ENCODE results near the gene LIN7A. TPM values are rescaled to one million over a fixed set of nuclear protein-coding genes. Genes with fewer than 3 reads are reported as not detected.

LIN7A gene
- total and polyA plus RNA-seq, 7 donors: 0.48 to 2.1 (median 0.81) TPM

DNA sequence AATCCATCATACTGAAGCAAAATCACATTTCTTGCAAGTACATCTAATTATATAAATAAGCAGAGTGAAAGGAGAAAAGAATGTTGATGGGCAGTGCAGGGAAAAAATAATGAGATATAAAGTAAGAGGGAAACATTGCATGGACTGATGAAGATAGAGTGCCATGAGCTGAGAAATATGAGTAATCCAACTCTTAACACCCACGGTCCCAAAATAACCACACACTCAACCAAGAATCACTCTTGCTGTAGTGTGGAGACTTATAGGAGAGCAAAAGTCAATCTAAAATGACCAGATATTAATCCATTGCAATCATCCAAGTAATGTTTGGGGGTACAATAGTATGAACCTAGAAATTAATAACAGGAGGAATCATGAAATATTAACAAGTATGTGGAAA lies 180.9 kb downstream of the LIN7A start:
- peak in 3 of 4 donors; percentile 74 to 92 (median 88) for ATAC-seq
- no peak for DNase-seq
- Histone ChIP-seq H3K27ac (no peak overlapping the region), H3K27me3 (ENCODE audit: insufficient read depth in 3 of 3, low read length in 2 of 3) (no peaks in the 10 kb centered on the region), H3K9me3 (no peaks in the 10 kb centered on the region), H3K4me3 (no peak overlapping the region), H3K4me1 (peaks cover 5% of the 10 kb centered on the region), H3K36me3 (ENCODE audit: insufficient read depth in 1 of 2, low read depth in 1 of 2) (no peaks in the 10 kb centered on the region)
- TF ChIP-seq, protein P1, sequence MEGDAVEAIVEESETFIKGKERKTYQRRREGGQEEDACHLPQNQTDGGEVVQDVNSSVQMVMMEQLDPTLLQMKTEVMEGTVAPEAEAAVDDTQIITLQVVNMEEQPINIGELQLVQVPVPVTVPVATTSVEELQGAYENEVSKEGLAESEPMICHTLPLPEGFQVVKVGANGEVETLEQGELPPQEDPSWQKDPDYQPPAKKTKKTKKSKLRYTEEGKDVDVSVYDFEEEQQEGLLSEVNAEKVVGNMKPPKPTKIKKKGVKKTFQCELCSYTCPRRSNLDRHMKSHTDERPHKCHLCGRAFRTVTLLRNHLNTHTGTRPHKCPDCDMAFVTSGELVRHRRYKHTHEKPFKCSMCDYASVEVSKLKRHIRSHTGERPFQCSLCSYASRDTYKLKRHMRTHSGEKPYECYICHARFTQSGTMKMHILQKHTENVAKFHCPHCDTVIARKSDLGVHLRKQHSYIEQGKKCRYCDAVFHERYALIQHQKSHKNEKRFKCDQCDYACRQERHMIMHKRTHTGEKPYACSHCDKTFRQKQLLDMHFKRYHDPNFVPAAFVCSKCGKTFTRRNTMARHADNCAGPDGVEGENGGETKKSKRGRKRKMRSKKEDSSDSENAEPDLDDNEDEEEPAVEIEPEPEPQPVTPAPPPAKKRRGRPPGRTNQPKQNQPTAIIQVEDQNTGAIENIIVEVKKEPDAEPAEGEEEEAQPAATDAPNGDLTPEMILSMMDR (IDR thresholded peaks at IDR 0.05): no peak
- 19 to 41% (median 30%) methylated on average over 1 of the region's 1 CpG for WGBS, 3 donors
- intact Hi-C loops (cut with DNase I): no loop called here

DNA sequence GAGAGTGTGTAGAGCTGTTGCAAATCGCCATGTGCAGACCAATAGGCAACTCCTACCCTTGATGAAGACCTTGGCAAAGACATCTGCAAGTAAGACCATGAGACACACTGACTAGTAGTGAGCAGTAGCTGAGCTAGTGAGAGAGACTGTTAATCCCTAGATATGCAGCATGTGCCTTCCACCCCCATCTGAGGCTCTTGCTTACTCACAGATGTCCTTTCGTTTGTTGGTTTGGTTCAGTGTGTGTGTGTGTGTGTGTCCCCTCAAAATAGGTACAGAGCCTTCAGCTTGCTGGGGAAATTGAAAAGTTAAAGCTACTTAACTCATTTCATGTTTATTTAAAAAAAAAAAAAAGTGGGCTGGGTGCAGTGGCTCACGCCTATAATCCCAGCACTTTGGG lies 183.5 kb downstream of the LIN7A start:
- Histone ChIP-seq H3K9me3 (no peaks in the 10 kb centered on the region), H3K27me3 (ENCODE audit: insufficient read depth in 3 of 3, low read length in 2 of 3) (no peaks in the 10 kb centered on the region), H3K4me3 (no peak overlapping the region), H3K4me1 (peaks cover 5% of the 10 kb centered on the region), H3K36me3 (ENCODE audit: insufficient read depth in 1 of 2, low read depth in 1 of 2) (no peaks in the 10 kb centered on the region), H3K27ac (no peak overlapping the region)
- peak in 2 of 4 donors; percentile 37 to 64 for ATAC-seq
- TF ChIP-seq, protein P1 (IDR thresholded peaks at IDR 0.05): no peak
- no peak for DNase-seq
- intact Hi-C loops (cut with DNase I): loop anchor here in 1 of 2 donors (5.0 kb wide), 1 partner anchor 37 kb away; the partner anchor contains the start of gene MYF5
- 75 to 90% (median 79%) methylated on average over 3 of the region's 3 CpGs for WGBS, 3 donors

DNA sequence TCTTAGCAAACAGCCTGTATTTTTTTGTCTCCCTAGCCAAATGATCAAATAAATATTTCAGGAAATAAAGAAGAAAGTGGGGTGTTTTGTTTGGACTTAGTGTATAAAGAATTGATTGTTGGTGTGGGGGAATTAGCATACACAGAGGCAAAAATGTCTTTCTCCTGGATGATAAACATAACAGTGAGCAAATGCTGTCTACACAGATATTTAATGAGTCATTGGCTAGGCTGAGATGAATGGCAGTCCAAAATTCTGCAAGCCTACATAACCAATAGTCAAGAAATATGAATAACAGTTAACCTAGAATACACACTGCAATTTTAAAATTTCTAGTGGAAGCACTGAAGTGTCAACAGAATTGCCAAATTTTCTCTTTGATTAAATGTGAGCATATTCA lies 185.3 kb downstream of the LIN7A start:
- no peak overlapping the region for H3K27ac ChIP-seq
- no peak for ATAC-seq
- no peaks in the 10 kb centered on the region for H3K36me3 ChIP-seq (ENCODE audit: insufficient read depth in 1 of 2, low read depth in 1 of 2)
- TF ChIP-seq, protein P1 (IDR thresholded peaks at IDR 0.05): no peak
- no peaks in the 10 kb centered on the region for H3K9me3 ChIP-seq
- intact Hi-C loops (cut with DNase I): loop anchor here in 1 of 2 donors (5.0 kb wide), 1 partner anchor 35 kb away; the partner anchor contains the start of gene MYF5
- no peak overlapping the region for H3K4me3 ChIP-seq
- DNase-seq: no peak
- H3K27me3 ChIP-seq (ENCODE audit: insufficient read depth in 3 of 3, low read length in 2 of 3): no peaks in the 10 kb centered on the region
- peaks cover 5% of the 10 kb centered on the region for H3K4me1 ChIP-seq

DNA sequence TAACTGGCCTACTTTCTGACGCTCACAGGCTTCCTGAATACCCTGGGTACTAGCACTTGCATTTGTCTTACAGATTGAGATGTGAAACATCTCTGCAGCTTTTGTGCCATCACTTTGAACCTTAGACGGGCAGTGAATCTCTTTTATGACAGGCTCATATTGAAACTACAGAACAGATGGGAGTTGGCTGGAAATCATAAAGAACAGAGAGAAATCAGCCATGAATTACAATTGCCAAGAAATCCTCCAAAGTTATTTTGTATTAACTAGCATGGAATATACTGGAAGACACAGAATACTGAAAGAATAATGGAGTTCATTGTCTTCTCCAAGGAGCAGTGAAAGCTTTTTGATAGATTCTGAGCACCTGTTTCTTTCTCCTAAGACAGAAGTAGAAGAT lies 188.3 kb downstream of the LIN7A start:
- TF ChIP-seq, protein P1 (IDR thresholded peaks at IDR 0.05): no peak
- Histone ChIP-seq H3K27ac (no peak overlapping the region), H3K4me3 (no peak overlapping the region), H3K27me3 (ENCODE audit: insufficient read depth in 3 of 3, low read length in 2 of 3) (no peaks in the 10 kb centered on the region), H3K36me3 (ENCODE audit: insufficient read depth in 1 of 2, low read depth in 1 of 2) (no peaks in the 10 kb centered on the region), H3K4me1 (no peaks in the 10 kb centered on the region), H3K9me3 (no peaks in the 10 kb centered on the region)
- ATAC-seq (no peak), DNase-seq (no peak)
- 21 to 62% (median 33%) methylated on average over 2 of the region's 2 CpGs for WGBS, 3 donors
- intact Hi-C loops (cut with DNase I): no loop called here

DNA sequence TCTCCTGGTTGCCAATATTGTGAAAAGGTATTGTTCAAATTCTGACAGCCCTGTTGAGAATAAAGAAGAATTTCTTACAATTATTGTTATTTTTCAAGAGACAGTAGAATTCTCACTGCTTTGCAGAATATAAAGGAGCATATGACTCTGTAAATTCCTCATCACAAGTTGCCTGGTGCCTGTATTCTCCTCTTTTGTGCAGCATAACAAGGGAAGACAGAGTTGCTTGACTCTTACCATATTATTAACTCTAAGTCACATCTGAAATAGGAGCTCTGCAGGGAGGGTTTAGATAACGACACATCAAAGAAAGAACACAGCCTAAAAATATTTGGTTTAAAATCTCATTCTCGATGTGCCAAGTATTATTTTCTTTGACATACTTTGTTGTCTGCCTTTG lies 189.9 kb downstream of the LIN7A start:
- DNase-seq: no peak
- Histone ChIP-seq H3K27ac (no peak overlapping the region), H3K36me3 (ENCODE audit: insufficient read depth in 1 of 2, low read depth in 1 of 2) (no peaks in the 10 kb centered on the region), H3K9me3 (no peaks in the 10 kb centered on the region), H3K4me1 (no peaks in the 10 kb centered on the region), H3K4me3 (no peak overlapping the region), H3K27me3 (ENCODE audit: insufficient read depth in 3 of 3, low read length in 2 of 3) (no peaks in the 10 kb centered on the region)
- no peak for ATAC-seq
- WGBS, 3 donors: 27 to 37% (median 32%) methylated on average over 2 of the region's 2 CpGs
- TF ChIP-seq, protein P1 (IDR thresholded peaks at IDR 0.05): no peak
- intact Hi-C loops (cut with DNase I): no loop called here

Data from psoas muscle (tissue), 8 donors.